ENCODE data around the gene HSD11B2. TPM values are rescaled to one million over a fixed set of nuclear protein-coding genes. Genes with fewer than 3 reads are reported as not detected.

The HSD11B2 gene
- total and polyA plus RNA-seq, 4 donors = 0.51 to 6.7 (median 2.2) TPM

- H3K4me1 ChIP-seq (ENCODE audit: control insufficient read depth in 4 of 4, insufficient read depth in 4 of 4, low read length in 3 of 4) = peaks cover 8 to 43% (median 25%) of the 10 kb centered on the region in 4 donors
- no peak overlapping the region for H3K9ac ChIP-seq (ENCODE audit: low read depth in 1 of 2, low read length in 2 of 2)
- WGBS = 94% methylated on average over 6 of the region's 6 CpGs
Observed at GRCh38 chr16:67471758-67472384, 41.0 kb downstream of the HSD11B2 start.

GRCh38 chr16:67474551-67475455 is 43.9 kb downstream of the HSD11B2 start:
- 89% methylated on average over 11 of the region's 11 CpGs for WGBS
- peaks cover 0 to 4% (median 0%) of the 10 kb centered on the region in 4 donors for H3K36me3 ChIP-seq (ENCODE audit: control insufficient read depth in 4 of 4, insufficient read depth in 3 of 4, low read depth in 1 of 4, low read length in 3 of 4)

More at GRCh38 chr16:67471758-67472384, 41.0 kb downstream of the HSD11B2 start:
- Histone ChIP-seq H3K27me3 (ENCODE audit: control insufficient read depth in 4 of 4, insufficient read depth in 4 of 4, low read length in 3 of 4) (no peaks in the 10 kb centered on the region), H3K4me3 (ENCODE audit: low read depth in 1 of 3, low read length in 3 of 3) (no peak overlapping the region), H3K36me3 (ENCODE audit: control insufficient read depth in 4 of 4, insufficient read depth in 3 of 4, low read depth in 1 of 4, low read length in 3 of 4) (peaks cover 0 to 4% (median 0%) of the 10 kb centered on the region in 4 donors), H3K9me3 (ENCODE audit: control insufficient read depth in 4 of 4, low read length in 3 of 4) (no peaks in the 10 kb centered on the region), H3K27ac (ENCODE audit: low read depth in 1 of 2, low read length in 2 of 2) (no peak overlapping the region)
- TF ChIP-seq TAF1 (conservative IDR thresholded peaks at IDR 0.05) (no peak), ZBTB33 (IDR thresholded peaks at IDR 0.05) (no peak), SP1 (IDR thresholded peaks at IDR 0.05) (no peak), JUND (IDR thresholded peaks at IDR 0.05) (no peak), ATF3 (IDR thresholded peaks at IDR 0.05) (no peak), RAD21 (IDR thresholded peaks at IDR 0.05) (no peak), FOXA1 (IDR thresholded peaks at IDR 0.05) (no peak), HNF4A (conservative IDR thresholded peaks at IDR 0.05) (no peak), GABPA (IDR thresholded peaks at IDR 0.05 in 1 of 2, conservative IDR thresholded peaks at IDR 0.05 in 1 of 2) (no peak), RXRA (IDR thresholded peaks at IDR 0.05) (no peak)
- no peak for DNase-seq (ENCODE audit: low spot score)

More at GRCh38 chr16:67474551-67475455, 43.9 kb downstream of the HSD11B2 start:
- TF ChIP-seq RAD21 (IDR thresholded peaks at IDR 0.05) = no peak
- TF ChIP-seq HNF4G (IDR thresholded peaks at IDR 0.05) = no peak
- TF ChIP-seq GABPA (IDR thresholded peaks at IDR 0.05 in 1 of 2, conservative IDR thresholded peaks at IDR 0.05 in 1 of 2) = no peak
- no peak for TF ChIP-seq JUND (IDR thresholded peaks at IDR 0.05)
- TF ChIP-seq FOXA1 (IDR thresholded peaks at IDR 0.05) = no peak
- TF ChIP-seq NR2F2 (IDR thresholded peaks at IDR 0.05) = no peak
- TF ChIP-seq EGR1 (IDR thresholded peaks at IDR 0.05; ENCODE audit: low read depth in 2 of 2) = no peak
- no peak for TF ChIP-seq CTCF (IDR thresholded peaks at IDR 0.05; ENCODE audit: low read depth, low read length, missing input control)
- TF ChIP-seq SP1 (IDR thresholded peaks at IDR 0.05) = no peak
- TF ChIP-seq RXRA (IDR thresholded peaks at IDR 0.05) = no peak
- TF ChIP-seq ZBTB33 (IDR thresholded peaks at IDR 0.05) = no peak
- Histone ChIP-seq H3K4me3 (ENCODE audit: low read depth in 1 of 3, low read length in 3 of 3) (no peak overlapping the region), H3K27me3 (ENCODE audit: control insufficient read depth in 4 of 4, insufficient read depth in 4 of 4, low read length in 3 of 4) (no peaks in the 10 kb centered on the region), H3K9ac (ENCODE audit: low read depth in 1 of 2, low read length in 2 of 2) (no peak overlapping the region), H3K4me1 (ENCODE audit: control insufficient read depth in 4 of 4, insufficient read depth in 4 of 4, low read length in 3 of 4) (peaks cover 16 to 55% (median 40%) of the 10 kb centered on the region in 4 donors), H3K27ac (ENCODE audit: low read depth in 1 of 2, low read length in 2 of 2) (no peak overlapping the region), H3K9me3 (ENCODE audit: control insufficient read depth in 4 of 4, low read length in 3 of 4) (no peaks in the 10 kb centered on the region)
- DNase-seq (ENCODE audit: low spot score) = no peak
